ENCODE results near the gene BTBD7. TPM values are rescaled to one million over a fixed set of nuclear protein-coding genes. Genes with fewer than 3 reads are reported as not detected.
A peak's percentile ranks its signal among the peaks of the same experiment; 100 is the strongest.

BTBD7 gene
- total RNA-seq, 4 donors from 2014 or later: 37.4 to 53.1 (median 44.8) TPM

DNA sequence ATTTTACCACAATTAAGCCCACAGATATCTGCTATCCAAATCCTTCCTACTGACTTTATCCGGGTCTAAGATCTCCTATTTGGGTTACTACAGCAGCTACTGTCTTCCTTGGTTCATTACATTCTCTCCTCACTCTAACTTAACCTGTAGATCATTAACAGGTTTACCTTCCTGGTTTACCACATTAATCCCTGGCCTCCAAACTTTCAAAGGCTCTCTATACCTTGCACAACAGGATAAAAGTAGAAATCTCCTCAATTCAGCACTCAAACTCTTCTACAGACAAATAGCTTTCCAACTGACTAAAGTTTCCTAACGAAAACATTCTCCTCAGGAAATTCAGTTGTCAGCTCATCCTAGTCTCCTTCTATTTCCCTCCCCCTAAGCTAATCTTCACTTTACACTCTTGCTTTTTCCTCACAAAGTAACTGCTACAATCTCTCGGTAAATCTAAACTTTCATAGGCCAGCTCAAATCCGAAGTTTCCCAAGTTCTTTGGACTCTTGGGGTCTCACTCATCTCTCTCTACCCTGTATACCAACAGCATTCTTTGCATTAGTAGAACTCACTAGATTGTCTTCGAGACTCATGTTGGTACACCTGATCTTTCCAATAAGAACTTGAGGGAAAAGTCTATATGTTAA, 2.7 kb downstream of the BTBD7 start:
- no peak overlapping the region for H3K4me3 ChIP-seq
- WGBS, 2 donors (ENCODE audit: low coverage in 1 of 2): 40 to 52% methylated on average over 5 of the region's 5 CpGs
- H3K27me3 ChIP-seq: no peaks in the 10 kb centered on the region
- H3K36me3 ChIP-seq: no peaks in the 10 kb centered on the region
- in situ Hi-C loops (cut with MboI; ENCODE audit: low pct_ligation_motif_present in 1 of 4, low pct_unique_long_range_greater_than_20kb in 1 of 4, low sequenced_read_pairs in 3 of 4) (no loop called here), intact Hi-C loops (cut with DNase I; ENCODE audit: low total_unique reads) (no loop called here)
- H3K4me1 ChIP-seq: peaks cover 16 to 44% (median 33%) of the 10 kb centered on the region in 4 donors
- TF ChIP-seq EP300 (IDR thresholded peaks at IDR 0.05; ENCODE audit: low read depth) (no peak), POLR2A (IDR thresholded peaks at IDR 0.05) (no peak), POLR2AphosphoS5 (IDR thresholded peaks at IDR 0.05) (no peak)
- TF ChIP-seq, protein P1, sequence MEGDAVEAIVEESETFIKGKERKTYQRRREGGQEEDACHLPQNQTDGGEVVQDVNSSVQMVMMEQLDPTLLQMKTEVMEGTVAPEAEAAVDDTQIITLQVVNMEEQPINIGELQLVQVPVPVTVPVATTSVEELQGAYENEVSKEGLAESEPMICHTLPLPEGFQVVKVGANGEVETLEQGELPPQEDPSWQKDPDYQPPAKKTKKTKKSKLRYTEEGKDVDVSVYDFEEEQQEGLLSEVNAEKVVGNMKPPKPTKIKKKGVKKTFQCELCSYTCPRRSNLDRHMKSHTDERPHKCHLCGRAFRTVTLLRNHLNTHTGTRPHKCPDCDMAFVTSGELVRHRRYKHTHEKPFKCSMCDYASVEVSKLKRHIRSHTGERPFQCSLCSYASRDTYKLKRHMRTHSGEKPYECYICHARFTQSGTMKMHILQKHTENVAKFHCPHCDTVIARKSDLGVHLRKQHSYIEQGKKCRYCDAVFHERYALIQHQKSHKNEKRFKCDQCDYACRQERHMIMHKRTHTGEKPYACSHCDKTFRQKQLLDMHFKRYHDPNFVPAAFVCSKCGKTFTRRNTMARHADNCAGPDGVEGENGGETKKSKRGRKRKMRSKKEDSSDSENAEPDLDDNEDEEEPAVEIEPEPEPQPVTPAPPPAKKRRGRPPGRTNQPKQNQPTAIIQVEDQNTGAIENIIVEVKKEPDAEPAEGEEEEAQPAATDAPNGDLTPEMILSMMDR (IDR thresholded peaks at IDR 0.05): no peak
- no peak for DNase-seq
- H3K9me3 ChIP-seq: no peaks in the 10 kb centered on the region
- H3K27ac ChIP-seq: peak overlapping the region; percentile 94 to 99 (median 98)

GRCh38 chr14:93328546-93328945, 4.3 kb downstream of the BTBD7 start:
- DNase-seq: no peak
- H3K27ac ChIP-seq: no peak overlapping the region
- TF ChIP-seq POLR2A (IDR thresholded peaks at IDR 0.05): no peak
- H3K27me3 ChIP-seq: no peaks in the 10 kb centered on the region
- WGBS, 2 donors (ENCODE audit: low coverage in 1 of 2): 70 to 95% methylated on average over 3 to 6 of the region's 6 CpGs
- in situ Hi-C loops (cut with MboI; ENCODE audit: low pct_ligation_motif_present in 1 of 4, low pct_unique_long_range_greater_than_20kb in 1 of 4, low sequenced_read_pairs in 3 of 4): no loop called here
- peaks cover 18 to 45% (median 33%) of the 10 kb centered on the region in 4 donors for H3K4me1 ChIP-seq
- no peak overlapping the region for H3K4me3 ChIP-seq
- H3K36me3 ChIP-seq: no peaks in the 10 kb centered on the region
- intact Hi-C loops (cut with DNase I; ENCODE audit: low total_unique reads): no loop called here
- no peaks in the 10 kb centered on the region for H3K9me3 ChIP-seq

DNA sequence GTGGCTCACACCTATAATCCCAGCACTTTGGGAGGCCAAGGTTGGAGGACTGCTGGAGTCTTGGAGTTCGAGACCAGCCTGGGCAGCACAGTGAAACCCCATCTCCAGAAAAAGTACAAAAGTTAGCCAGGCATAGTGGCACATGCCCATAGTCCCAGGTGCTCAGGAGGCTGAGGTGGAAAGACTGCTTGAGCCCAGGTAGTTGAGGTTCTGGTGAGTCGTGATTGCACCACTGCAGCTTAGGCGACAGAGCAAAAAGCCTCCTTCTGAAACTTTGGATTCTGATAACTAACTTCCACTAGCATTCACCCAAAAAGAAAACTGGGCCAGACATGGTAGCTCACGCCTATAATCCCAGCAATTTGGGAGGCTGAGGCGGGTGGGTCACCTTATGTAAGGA, 6.6 kb downstream of the BTBD7 start:
- in situ Hi-C loops (cut with MboI; ENCODE audit: low pct_ligation_motif_present in 1 of 4, low pct_unique_long_range_greater_than_20kb in 1 of 4, low sequenced_read_pairs in 3 of 4): no loop called here
- 90 to 99% methylated on average over 2 to 5 of the region's 5 CpGs for WGBS, 2 donors (ENCODE audit: low coverage in 1 of 2)
- intact Hi-C loops (cut with DNase I; ENCODE audit: low total_unique reads): no loop called here
- DNase-seq: no peak
- Histone ChIP-seq H3K4me1 (peaks cover 16 to 43% (median 30%) of the 10 kb centered on the region in 4 donors), H3K9me3 (no peaks in the 10 kb centered on the region), H3K27me3 (no peaks in the 10 kb centered on the region), H3K27ac (no peak overlapping the region), H3K4me3 (no peak overlapping the region), H3K36me3 (no peaks in the 10 kb centered on the region)
- no peak for TF ChIP-seq POLR2AphosphoS5 (IDR thresholded peaks at IDR 0.05)
- no peak for TF ChIP-seq EP300 (IDR thresholded peaks at IDR 0.05; ENCODE audit: low read depth)
- no peak for TF ChIP-seq POLR2A (IDR thresholded peaks at IDR 0.05)
- TF ChIP-seq, protein P1 (IDR thresholded peaks at IDR 0.05): no peak

- Histone ChIP-seq H3K36me3 (no peaks in the 10 kb centered on the region), H3K27me3 (no peaks in the 10 kb centered on the region), H3K4me1 (peaks cover 5 to 30% (median 16%) of the 10 kb centered on the region in 4 donors), H3K27ac (no peak overlapping the region), H3K9me3 (no peaks in the 10 kb centered on the region), H3K4me3 (no peak overlapping the region)
- WGBS, 2 donors (ENCODE audit: low coverage in 1 of 2): 92 to 94% methylated on average over 4 of the region's 4 CpGs
- in situ Hi-C loops (cut with MboI; ENCODE audit: low pct_ligation_motif_present in 1 of 4, low pct_unique_long_range_greater_than_20kb in 1 of 4, low sequenced_read_pairs in 3 of 4): no loop called here
- DNase-seq: no peak
- TF ChIP-seq POLR2AphosphoS5 (IDR thresholded peaks at IDR 0.05) (no peak), EP300 (IDR thresholded peaks at IDR 0.05; ENCODE audit: low read depth) (no peak), POLR2A (IDR thresholded peaks at IDR 0.05) (no peak)
- TF ChIP-seq, protein P1 (IDR thresholded peaks at IDR 0.05): no peak
- intact Hi-C loops (cut with DNase I; ENCODE audit: low total_unique reads): no loop called here
These were observed 9.1 kb downstream of the BTBD7 start for GRCh38 chr14:93323600-93324174.
